ENCODE measurements around the gene TGOLN2. TPM values are rescaled to one million over a fixed set of nuclear protein-coding genes. Genes with fewer than 3 reads are reported as not detected.
A peak's percentile ranks its signal among the peaks of the same experiment; 100 is the strongest.

TGOLN2 gene
- total and polyA plus RNA-seq, 2 of the 13 experiments (the other 11 are each of a cell fraction or from before 2014, with no cell fraction given), result 99.6 to 155 TPM

DNA sequence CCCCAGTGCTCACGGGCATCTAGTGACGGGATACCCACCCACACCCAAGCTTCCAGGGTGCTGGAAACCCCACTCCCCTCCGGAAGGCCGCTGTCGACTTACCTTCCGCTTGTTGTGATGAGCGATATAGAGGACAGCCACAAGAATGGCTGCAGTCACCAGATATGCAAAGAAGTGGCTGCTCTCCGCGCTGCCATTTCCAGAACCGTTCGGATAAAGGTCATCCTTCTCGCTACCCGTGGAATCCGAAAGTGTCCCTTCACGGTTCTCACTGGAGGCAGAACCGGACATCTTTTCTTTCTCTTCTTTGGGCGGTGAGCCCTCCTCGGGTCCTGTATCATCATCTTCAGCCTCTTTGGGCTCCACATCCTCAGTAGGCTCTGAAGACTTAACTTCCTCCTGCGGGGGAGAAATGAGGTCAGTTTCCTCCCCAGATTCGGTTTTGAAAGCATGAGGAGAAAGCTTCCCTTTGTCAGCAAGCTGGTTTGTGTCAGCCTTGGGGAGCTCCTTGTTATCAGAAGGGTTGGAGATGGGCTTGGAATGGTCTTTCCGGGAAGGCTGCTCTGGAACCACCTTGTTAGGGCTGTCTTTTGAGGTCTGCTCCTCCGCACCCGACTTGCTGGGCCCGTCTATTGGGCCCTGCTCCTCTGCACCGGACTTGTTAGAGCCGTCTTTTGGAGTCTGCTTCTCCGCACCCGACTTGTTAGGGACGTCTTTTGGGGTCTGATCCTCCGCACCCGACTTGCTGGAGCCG, 1.2 kb downstream of the TGOLN2 start (continued):
- no peak for TF ChIP-seq ARID5B (CRISPR knock-in tag; IDR thresholded peaks at IDR 0.05)
- no peak for TF ChIP-seq ZSCAN21 (CRISPR knock-in tag; IDR thresholded peaks at IDR 0.05; ENCODE audit: borderline replicate concordance)
- TF ChIP-seq, protein P1, sequence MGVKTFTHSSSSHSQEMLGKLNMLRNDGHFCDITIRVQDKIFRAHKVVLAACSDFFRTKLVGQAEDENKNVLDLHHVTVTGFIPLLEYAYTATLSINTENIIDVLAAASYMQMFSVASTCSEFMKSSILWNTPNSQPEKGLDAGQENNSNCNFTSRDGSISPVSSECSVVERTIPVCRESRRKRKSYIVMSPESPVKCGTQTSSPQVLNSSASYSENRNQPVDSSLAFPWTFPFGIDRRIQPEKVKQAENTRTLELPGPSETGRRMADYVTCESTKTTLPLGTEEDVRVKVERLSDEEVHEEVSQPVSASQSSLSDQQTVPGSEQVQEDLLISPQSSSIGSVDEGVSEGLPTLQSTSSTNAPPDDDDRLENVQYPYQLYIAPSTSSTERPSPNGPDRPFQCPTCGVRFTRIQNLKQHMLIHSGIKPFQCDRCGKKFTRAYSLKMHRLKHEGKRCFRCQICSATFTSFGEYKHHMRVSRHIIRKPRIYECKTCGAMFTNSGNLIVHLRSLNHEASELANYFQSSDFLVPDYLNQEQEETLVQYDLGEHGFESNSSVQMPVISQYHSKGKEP (CRISPR knock-in tag; IDR thresholded peaks at IDR 0.05), result no peak
- TF ChIP-seq ARHGAP35 (CRISPR knock-in tag; IDR thresholded peaks at IDR 0.05; ENCODE audit: borderline replicate concordance), result no peak
- no peak for TF ChIP-seq ZFP36 (IDR thresholded peaks at IDR 0.05; ENCODE audit: borderline replicate concordance, low read depth, low read length, partially characterized antibody)
- TF ChIP-seq ARNT2 (CRISPR knock-in tag; IDR thresholded peaks at IDR 0.05; ENCODE audit: low read depth), result 0 out of 2 replicates have a peak, but pooled peaks have one; percentile 69
- TF ChIP-seq GTF2F1 (IDR thresholded peaks at IDR 0.05; ENCODE audit: low read length), result no peak
- TF ChIP-seq, protein P2, sequence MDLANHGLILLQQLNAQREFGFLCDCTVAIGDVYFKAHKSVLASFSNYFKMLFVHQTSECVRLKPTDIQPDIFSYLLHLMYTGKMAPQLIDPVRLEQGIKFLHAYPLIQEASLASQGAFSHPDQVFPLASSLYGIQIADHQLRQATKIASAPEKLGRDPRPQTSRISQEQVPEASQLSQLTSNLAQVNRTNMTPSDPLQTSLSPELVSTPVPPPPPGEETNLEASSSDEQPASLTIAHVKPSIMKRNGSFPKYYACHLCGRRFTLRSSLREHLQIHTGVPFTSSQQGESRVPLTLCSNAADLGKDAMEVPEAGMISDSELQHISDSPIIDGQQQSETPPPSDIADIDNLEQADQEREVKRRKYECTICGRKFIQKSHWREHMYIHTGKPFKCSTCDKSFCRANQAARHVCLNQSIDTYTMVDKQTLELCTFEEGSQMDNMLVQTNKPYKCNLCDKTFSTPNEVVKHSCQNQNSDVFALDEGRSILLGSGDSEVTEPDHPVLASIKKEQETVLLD (CRISPR knock-in tag; IDR thresholded peaks at IDR 0.05; ENCODE audit: low read depth), result no peak
- TF ChIP-seq MTERF4 (CRISPR knock-in tag; IDR thresholded peaks at IDR 0.05), result no peak
- no peak for TF ChIP-seq XBP1 (CRISPR knock-in tag; IDR thresholded peaks at IDR 0.05)
- TF ChIP-seq DMAP1 (CRISPR knock-in tag; IDR thresholded peaks at IDR 0.05), result no peak
- TF ChIP-seq SP1 (IDR thresholded peaks at IDR 0.05), result no peak
- no peak for TF ChIP-seq SP1 (CRISPR knock-in tag; IDR thresholded peaks at IDR 0.05)
- 0 out of 2 replicates have a peak, but pooled peaks have one; percentile 38 for TF ChIP-seq ZNF547 (CRISPR knock-in tag; IDR thresholded peaks at IDR 0.05)
- TF ChIP-seq ZMYM3 (CRISPR knock-in tag; IDR thresholded peaks at IDR 0.05), result 0 out of 2 replicates have a peak, but pooled peaks have one; percentile 21
- TF ChIP-seq, protein P3, sequence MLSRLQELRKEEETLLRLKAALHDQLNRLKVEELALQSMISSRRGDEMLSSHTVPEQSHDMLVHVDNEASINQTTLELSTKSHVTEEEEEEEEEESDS (CRISPR knock-in tag; IDR thresholded peaks at IDR 0.05; ENCODE audit: borderline replicate concordance), result no peak
- TF ChIP-seq, protein P4, sequence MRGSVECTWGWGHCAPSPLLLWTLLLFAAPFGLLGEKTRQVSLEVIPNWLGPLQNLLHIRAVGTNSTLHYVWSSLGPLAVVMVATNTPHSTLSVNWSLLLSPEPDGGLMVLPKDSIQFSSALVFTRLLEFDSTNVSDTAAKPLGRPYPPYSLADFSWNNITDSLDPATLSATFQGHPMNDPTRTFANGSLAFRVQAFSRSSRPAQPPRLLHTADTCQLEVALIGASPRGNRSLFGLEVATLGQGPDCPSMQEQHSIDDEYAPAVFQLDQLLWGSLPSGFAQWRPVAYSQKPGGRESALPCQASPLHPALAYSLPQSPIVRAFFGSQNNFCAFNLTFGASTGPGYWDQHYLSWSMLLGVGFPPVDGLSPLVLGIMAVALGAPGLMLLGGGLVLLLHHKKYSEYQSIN (CRISPR knock-in tag; IDR thresholded peaks at IDR 0.05; ENCODE audit: borderline replicate concordance), result no peak
- TF ChIP-seq JDP2 (CRISPR knock-in tag; IDR thresholded peaks at IDR 0.05; ENCODE audit: borderline replicate concordance), result no peak

All from HepG2 (cell line).